ENCODE data around the gene SUGCT.
A peak's percentile ranks its signal among the peaks of the same experiment; 100 is the strongest.

Gene SUGCT

DNA sequence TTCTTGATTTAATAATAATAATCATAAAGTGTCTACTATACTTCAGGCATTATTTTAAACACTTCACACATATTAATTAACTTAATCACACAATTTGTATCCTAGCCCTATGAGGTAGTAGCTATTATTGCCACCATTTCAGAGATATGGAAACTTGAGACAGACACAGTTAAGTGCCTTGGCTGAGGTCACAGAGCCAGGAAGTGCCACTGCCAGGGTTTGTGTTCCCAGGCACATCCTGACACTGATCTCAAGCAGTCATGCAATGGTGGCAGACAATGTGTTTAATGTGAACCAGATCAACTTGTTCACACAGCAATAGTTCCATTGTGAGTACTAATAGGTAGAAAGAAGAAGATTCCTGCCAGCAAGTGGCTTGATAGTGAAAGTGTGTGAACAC, 666.0 kb downstream of the SUGCT start:
- no peak for DNase-seq

DNA sequence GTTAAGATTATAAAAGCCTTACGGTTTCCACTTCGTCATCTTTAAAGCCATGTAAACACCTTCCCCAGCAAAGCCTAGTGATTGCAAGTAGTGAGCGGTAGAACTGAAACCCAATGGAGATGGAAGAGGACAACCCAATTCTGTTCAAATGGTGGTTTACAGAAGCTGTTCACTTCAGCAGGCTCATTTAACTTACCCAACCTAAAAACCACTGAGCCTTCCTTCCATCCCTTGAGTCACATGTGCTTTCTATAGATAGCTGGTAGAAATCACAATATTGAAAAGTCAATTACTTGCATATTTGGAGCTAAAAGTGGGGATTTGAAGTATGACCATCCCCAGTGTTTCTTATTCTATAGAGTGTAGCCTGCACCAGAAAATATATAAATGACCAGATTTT, 667.7 kb downstream of the SUGCT start:
- no peak for DNase-seq

DNA sequence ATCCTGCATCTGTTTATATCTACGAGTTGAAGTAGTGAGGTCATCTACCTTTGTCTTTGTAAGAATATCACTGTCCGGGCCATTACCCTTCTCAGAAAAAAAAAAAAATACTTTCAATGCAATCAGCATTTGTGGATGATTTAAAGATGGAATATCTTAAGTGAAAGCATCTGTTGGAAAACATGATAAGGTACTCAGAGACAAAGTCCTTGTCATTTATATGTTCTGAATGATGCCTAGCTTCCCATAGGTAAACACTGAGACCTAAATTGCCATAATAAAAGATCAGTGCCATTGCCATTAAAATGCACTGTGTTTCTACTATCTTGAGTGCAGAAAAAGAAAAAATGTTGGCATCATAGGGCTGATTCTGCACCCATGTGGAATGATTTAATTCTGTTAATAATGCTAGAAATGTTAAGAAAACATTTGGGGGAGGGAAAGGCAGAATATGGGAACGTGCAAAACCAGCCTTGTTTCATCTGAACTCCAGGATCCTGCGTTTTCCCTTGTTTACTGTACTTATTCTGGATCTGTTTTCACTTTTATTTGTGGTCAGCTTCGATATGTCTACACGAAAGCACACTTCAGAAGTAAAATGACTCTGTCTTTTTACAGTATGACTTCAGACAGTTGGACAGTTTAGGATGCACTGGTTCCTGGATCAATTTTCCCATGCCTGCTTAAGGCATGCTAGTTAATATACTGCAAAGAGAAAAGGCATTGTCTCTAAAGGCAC, 669.8 kb downstream of the SUGCT start:
- DNase-seq, result no peak

DNA sequence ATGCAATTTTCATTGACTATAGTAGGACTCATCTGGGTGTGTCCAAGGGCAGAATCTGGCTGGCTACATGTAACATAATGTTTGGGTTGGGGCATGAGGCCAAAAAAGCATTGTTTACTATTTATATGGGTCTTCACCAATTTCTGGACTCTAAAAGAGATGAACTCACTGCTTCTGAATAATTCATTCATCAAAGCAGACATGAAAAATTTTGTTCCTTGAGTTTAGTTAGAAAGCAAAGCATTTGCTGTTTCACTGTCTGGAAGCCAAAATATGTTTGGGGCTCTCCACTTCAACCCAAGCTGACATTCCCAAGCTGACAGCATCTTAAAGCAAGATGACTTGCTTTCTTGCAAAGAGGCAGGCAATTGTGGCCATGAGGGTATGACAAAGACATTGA, 670.6 kb downstream of the SUGCT start:
- DNase-seq, result no peak

DNA sequence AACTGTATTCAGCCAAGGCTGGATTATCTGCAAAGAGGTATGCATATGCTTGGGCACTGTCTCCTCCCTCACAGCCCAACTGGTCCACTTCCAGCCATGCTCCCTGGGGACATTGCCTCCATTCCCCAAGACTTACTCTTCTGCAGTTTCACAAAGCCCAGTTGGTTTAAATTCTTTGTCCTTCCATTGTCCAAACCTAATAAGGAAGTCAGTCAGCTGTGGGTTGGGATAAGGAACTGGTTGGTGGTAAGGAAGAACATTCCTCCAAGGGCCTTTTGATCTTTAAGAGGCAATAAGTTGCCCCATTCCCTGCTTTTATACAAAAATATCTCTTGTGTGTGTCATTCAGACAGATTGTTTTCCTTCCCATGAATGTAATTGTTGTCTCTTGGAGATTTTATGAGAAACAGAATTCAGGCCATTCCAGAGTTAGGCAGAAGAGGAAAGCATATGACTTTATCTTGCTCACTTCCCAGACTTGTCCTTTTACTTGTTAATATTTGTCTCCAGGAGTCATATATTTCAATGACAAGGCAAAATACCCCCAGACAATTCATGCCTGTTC, 673.7 kb downstream of the SUGCT start:
- DNase-seq, result peak; percentile 50

DNA sequence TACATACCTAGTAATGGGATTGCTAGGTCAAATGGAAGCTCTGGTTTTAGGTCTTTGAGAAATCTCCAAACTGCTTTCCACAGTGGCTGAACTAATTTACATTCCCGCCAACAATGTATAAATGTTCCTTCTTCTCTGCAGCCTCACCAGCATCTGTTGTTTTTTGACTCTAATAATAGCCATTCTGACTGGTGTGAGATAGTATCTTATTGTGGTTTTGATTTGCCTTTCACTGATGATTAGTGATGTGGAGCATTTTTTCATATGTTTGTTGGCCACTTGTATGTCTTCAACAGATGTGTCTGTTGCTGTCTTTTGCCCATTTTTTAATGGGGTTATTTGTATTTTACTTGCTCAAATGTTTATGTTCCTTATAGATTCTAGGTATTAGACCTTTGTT, 675.5 kb downstream of the SUGCT start:
- no peak for DNase-seq

DNA sequence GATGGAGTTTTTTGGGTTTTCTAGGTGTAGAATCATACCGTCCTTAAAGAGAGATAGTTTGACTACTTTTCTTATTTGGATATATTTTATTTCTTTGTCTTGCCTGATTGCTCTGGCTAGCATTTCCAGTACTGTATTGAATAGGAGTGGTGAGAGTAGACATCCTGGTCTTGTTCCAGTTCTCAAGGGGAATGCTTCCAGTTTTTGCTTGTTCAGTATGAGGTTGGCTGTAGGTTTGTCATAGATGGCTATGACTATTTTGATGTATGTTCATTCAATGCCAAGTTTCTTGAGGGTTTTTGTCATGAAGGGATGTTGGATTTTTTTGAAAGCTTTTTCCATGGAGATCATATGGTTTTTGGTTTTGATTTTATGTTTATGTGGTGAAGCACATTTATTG, 676.9 kb downstream of the SUGCT start:
- no peak for DNase-seq

DNA sequence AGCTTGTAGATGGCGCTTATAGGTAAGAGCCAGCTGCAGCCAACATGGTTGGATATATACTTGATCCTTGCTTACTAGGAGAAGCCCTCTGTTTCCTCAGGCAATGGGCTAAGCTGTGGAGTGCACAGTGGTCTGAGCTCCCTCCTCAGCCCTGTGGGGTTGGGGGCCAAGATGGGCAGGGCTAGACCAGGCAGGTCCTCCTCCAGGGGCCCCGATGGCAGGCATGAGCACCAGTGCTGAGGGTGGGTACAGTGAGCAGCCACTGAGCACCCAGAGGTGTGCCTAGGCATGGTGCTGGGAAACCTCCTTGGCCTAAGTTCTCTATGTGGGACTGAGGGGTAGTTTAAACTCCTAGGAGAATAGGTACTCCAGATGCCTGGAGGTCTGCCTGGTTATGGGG, 680.2 kb downstream of the SUGCT start:
- DNase-seq, result no peak

DNA sequence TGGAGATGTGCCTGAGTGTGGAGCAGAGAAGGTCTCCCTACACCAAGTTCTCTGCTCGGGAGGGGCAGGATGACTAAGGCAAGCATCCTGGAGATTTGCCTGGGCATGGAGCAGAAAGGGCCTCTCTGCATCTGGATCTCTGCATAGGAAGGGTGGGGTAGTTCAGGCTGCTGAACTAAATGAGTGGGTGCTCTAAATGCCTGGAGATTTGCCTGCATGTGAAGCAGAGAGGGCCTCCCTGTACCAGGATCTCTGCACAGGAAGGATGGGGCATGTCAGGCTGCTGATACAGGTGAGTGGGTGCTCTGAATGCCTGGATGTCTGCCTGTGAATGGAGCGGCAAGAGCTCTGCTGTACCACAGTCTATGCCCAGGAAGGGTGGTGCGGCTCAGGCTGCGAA, 680.7 kb downstream of the SUGCT start:
- DNase-seq, result no peak

DNA sequence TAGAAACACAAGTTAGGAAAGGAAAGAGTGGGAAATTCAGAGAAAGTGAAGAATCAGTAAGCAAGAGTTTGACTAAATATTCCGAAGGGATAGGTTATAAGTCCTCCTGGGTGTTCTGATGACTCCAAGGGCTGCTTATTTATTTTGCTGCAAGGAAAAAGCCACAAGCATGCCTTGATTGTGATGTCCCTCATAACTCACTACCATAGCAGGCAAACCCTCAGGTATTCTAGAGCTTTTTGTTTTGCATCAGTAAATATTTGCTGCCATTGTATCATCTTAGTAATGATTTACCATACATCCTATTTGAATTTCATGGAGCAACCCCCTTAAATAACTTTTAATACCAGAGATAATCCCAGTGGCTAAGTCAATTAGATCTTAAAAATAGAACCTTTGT, 688.1 kb downstream of the SUGCT start:
- no peak for DNase-seq

DNA sequence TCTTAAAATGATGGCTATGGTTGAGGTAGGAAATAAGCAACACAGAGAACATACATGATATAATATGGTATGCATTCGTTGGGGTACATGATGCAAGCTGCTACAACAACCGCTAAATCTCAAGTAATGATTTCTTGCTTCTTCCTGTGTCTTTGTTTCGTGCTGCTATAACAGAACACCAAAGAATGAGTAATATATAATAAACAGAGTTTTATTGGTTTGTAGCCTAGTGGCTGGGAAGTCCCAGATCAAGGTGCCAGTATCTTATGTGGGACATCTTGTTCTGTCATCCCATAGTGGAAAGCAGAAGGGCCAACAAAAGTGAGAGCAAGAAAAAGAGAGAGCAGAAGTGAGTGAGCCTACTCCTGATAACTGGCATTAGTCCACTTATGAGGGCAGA, 689.7 kb downstream of the SUGCT start:
- DNase-seq, result no peak

DNA sequence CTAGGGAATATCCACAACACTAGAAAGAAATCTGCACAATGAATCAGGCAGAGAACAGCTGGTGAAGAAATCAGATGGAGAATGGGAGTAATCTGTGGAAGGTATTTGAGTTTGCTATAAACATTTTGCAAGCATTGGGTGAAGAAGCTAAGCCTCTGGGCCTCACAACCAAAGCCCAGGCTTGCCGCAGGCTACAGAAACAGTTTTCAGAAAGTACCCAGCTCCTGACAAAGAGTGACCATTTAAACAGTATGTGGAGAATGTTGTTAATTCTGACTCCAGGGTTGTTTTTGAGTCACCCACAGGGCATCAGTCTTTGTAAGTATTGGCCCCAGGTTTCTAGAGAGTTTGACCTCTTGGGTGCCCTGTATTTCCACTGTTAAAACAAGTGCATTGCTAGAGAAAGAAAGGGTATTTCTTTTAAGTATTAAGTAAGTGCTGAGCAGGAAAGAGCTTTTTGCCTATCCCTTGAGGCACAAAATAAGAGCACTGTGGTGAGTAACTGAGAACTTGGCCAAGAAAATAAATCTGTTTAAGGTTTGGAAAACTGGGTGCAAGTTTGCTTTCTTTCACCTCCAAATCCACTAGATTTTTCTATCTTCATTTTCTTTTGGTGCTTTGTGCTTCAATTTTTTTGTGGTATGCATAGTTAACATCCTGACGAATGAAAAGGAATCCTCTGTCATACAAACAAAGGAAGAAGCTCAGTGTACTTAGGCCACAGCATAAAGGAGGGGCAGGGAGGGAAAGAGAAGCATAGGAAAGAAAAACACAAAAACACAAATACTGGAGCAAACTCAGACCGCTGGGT, 691.8 kb downstream of the SUGCT start:
- peak; percentile 1 for DNase-seq

DNA sequence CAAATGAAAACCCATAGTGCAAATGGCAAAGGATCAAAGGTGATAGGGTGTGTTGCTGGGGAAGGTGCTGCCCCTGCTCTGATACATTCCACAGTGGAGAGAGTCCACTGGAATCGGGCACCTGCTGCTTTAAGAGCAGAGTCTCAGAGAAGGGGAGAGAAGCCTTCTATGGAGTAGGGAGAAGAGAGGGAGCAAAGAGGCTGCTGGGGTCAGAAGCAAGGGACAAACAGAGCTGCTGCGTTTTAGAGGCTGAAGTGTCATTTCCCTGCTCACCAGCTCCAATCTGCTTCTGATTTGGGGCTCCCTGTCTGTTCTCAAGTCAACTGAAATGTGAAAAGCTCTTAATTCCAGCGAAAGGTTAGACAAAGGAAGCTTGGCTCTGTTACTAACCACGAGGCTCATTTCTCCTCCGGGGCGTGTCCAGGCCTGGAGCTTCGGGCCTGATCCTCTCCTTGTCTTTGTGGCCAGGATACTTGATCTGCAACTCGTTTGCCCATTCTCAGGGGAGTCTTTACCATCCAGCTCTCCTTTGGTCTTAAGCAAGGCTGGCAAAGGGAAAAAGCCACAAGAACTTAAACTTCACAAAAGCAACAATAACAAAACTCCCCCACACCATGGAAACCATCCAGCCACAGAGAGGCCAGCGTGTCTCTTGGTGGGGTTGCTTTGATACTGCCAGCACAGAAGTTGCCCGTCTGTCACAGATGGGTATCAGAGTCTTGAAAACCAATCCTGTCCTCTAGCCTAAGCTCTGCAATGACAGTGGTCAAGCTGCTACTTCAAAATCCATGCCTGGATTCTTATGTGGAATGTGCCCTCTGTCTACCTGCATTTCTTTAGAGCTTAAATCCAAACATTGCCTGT, 692.6 kb downstream of the SUGCT start:
- DNase-seq, result no peak

DNA sequence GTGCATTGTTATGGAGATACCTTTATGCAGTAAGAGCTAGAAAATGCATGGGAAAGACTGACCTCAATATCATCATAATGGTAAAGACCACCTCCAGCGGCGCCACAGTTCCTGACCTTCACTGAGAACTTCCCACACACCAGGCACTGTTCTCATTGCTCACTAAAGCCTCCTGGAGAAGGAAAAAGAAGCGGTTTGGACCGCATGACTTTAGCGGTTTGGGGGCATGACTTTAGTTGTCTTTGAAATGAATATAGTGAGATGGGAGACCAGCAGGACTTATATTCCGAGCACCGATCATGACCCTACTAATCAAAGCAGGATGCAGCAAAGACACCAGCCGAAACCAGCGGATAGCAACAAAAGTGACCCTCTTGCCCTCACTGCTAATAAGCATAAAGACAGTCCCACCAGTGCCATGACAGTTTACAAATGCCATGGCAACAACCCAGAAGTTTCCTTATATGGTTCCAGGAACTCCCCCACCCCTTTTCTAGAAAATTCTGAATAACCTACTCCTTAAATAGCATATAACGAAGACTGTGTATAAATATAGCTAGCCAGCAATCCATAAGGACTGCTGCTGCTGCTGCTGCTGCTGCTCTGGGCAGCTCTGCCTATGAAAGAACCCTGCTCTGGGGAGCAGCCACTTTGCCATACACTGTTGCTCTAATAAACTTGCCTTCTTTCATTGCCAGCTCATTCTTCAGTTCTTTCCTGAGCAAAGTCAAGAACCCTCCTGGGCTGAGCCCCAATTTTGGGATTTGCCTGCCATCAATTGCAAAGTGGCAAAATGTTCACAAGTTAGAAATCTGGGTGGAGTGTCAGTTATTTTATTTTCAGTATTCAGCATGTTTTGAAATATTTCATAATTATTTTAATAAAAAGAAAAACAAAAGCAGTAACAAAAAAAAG, 694.1 kb downstream of the SUGCT start:
- no peak for DNase-seq

DNA sequence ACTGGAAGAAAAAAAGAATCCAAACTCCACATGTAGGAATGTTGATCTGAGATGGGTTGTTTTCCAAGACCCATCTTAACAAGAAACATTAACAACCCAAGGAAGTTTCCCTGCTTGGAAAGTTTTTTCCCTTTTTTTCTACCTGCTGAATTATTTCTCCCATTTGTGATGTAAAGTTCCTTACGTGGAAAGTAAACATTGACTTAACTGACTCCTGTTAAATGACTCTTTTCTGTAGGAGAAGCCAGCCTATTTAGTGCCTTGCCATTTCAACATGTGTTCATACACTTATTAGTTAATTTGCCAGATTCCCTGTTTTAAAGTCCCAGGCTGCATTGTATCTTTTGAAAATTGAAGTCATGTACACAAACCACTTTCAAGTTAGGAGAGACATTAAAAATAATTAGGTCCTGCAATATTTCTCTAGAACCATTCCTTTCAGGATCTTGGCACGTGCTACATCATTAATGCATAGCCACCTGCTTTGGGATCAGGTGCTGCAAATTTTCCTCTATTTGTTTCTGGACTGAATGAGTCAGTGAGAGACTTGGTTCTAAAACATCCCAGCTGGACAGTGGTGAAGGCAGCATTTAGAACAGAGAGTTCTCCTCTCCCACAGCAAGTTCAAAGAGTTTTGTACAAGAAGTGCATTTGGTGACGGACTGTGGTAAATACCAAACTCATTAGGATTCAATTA, 698.5 kb downstream of the SUGCT start:
- DNase-seq, result no peak

DNA sequence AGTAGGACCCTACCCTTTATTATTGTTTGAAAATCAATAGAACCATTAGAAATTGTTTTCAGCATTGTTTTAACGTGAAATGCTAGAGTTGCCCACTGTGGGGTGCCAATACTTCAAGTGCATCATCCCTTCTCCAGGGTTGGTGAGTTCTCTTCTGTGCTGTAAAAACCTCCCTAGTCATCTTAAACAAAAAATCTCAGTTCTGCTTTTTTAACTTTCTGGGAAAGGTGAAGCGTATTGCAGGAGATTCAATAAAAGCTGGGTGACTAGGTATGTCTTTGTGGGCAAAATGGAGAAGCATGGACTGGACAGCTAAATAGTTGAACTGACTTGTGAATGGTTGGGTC, 699.1 kb downstream of the SUGCT start:
- DNase-seq, result no peak

DNA sequence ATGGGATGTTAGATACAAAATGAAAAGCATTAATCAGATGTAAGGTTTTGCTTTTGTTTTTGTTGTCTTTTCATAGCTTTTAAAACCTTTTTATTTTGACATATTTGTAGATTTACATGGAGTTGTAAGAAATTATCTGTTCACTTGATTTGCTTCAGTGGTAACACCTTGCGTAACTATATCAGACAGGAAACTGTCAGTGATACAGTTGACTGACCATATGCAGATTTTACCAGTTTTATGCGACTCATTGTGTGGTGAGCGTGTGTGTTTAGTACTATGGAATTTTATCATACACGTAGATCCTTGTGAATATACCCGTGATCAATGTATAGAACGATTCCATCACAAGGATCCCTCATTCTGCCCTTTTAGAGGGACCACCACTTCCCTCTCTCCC, 701.4 kb downstream of the SUGCT start:
- DNase-seq, result no peak

DNA sequence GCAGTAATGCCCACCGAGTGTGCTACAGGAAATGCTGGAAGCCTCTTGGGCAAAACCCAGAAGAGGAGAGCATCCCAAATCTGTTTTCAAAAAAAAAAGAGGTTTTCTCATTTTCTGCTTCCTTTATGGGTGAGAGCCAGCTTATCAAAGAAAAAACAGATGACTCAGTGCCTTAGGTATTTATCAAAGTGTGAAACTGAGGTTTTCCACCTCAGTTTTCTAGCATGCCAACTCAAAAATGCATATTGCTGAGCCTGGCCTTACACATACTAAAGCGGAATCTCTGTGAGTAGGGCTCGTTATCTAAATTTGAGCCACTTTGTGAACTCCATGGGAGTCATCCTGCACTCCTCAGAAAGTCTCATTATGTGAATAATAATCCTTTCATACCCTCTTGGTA, 705.1 kb downstream of the SUGCT start:
- DNase-seq, result no peak

DNA sequence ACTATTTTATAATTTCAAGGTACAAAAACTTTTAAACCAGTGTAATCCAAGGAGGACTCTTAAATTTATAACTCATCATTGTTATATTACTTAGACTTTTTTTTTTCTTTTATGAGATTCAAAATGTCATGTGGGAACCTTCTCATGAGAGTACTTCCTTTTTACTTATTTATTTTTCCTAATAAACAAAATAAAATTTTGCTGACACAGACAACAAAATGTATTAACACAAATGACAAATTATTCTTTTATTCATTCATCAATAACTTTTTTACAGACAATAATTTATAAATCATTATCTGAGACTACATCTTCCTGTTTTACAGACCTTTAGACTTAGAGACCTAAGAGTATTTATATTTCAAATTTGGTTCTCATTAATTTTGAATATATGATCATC, 706.2 kb downstream of the SUGCT start:
- DNase-seq, result no peak

DNA sequence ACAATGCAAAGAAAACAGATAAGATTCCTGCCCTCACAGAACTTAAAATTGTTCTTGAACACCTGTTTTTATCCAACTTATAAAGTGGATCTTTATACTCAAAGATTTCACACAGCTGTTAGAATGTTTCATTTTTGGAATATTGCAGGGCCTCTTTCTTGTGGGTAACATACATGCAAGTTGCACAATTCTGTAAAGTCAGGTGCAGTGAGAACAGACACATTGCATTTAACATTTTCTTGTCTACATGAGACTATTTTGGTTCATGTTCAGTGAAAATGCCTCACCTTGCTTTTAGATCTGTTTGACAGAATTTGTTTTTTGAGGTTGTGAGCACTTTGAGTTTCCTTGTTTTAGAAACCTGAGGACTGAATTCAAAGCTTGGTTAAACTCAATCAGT, 707.8 kb downstream of the SUGCT start:
- no peak for DNase-seq

DNA sequence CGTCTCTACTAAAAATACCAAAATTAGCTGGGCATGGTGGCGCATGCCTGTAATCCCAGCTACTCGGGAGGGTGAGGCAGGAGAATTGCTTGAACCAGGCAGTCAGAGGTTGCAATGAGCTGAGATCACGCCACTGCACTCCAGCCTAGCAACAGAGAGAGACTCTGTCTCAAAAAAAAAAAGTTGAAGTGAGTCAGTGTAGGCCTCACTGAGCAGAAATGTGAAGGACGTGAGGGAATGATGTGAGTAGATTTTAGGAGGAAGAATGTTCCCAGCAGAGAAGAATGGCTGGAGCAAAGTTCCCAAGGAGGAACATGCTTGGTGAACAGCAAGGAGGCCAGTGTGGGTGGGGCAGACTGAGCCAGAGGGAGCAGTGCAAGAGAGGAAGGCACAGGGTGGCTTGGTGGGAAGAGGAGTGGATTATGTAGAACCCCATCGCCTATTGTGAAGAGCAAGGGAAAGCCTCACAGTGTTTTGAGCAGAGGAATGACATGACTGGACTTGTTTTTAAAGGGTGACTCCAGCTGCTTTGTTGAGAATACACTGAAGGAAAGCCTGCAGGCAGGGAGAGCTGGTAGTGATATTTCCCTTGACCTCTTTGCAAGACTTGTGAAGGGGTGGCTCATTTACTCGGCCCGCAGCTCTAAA, 708.7 kb downstream of the SUGCT start:
- no peak for DNase-seq
